GM13976 (cell line): ENCODE results near the gene MRPS35.

Experiments
- DNase-seq: peaks from one replicate; pipeline ENCODE4 v3.0.0; 2012; ENCODE audit warnings: low spot score
- in situ Hi-C: fragments of 300-500 bp; cut with MboI; formaldehyde crosslinking; loops from one replicate; pipeline ENCODE4 v1.12.0; 2022; ENCODE audit warnings: low sequenced_read_pairs, mixed read lengths, inconsistent platforms; ENCODE audit not compliant: unreplicated experiment
- TF ChIP-seq, protein P1 (sequence below): IDR thresholded peaks from 2 replicates; pipeline ENCODE4 v1.5.1; 2012; ENCODE audit warnings: borderline replicate concordance, mild to moderate bottlenecking; ENCODE audit not compliant: insufficient read depth; ENCODE audit errors: extremely low read depth, missing control alignments, control extremely low read depth

The MRPS35 gene

DNA sequence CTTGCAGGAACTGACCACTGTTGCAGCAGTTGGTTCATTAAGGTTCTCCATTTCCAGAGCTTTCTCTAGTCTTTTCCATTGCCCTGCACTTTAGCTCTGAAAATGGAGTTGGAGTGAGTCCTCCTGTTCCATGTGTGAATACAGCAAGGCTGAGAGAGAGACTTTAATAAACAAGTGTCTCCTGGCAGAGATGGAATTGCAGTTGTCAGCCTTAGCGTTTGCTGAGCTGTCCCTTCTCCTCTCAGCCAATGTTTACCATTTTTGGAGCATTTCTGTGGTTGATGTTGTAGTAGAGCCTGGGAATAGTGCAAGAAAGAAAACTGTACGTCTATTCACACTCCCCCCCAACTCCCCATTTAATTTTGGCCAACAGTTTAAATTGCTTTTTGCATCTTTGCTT lies 76.9 kb downstream of the MRPS35 start:
- in situ Hi-C loops = no loop called here
- DNase-seq = no peak
- TF ChIP-seq, protein P1, sequence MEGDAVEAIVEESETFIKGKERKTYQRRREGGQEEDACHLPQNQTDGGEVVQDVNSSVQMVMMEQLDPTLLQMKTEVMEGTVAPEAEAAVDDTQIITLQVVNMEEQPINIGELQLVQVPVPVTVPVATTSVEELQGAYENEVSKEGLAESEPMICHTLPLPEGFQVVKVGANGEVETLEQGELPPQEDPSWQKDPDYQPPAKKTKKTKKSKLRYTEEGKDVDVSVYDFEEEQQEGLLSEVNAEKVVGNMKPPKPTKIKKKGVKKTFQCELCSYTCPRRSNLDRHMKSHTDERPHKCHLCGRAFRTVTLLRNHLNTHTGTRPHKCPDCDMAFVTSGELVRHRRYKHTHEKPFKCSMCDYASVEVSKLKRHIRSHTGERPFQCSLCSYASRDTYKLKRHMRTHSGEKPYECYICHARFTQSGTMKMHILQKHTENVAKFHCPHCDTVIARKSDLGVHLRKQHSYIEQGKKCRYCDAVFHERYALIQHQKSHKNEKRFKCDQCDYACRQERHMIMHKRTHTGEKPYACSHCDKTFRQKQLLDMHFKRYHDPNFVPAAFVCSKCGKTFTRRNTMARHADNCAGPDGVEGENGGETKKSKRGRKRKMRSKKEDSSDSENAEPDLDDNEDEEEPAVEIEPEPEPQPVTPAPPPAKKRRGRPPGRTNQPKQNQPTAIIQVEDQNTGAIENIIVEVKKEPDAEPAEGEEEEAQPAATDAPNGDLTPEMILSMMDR = no peak

DNA sequence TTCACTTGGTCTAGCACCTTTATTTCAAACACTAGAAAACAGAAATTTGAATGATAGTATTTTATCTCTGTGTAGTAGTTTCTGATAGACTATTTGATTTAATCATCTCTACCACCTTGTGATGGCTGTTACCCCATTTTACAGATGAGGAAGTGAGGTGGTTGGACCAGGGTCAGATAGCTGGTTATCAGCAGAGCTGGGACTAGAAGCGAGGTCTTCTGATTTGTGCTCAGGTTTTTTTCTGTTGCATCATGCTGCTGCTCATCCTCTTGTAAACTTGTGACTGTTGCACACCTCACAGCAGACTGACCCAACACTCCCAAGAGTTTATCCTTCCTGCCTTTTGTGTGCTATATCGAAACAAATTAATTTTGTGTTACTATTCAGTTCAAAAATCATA lies 79.5 kb downstream of the MRPS35 start:
- in situ Hi-C loops = no loop called here
- TF ChIP-seq, protein P1 = no peak

DNA sequence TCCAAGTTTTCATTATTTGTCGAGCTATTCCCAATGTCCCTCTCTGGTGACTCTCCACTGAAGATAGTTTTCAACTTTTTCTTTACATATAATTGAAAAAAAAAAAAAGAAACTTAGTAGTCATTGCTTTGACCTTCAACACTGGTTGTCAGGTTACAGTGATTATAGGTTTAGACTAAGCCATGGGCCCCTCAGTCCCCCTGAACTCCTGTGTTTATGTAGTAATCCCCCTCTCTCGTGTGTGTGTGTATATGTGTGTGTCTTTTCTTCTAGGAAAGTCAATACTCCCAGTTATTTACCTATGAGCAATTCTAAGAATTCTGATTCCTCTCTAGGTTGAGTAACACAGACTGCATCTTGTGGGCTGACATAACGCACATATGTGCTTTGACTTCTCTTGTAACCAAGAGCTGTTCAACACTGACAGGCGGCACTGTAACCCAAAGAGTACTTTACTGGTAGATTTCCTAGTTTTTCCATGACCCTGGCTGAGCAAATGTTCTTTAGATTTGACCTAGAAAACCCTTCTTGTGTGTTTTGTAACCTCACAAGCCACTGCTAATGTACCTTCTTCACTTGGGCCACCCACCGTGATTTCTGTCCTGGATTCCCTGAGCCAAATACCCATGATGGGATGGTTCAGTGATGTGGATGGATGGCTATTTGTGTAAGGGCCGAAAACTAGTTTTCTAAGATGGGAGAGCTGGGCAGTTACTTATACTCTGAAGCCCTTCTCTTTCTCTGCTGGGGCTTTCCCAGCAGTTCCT lies 84.4 kb downstream of the MRPS35 start:
- DNase-seq = no peak
- in situ Hi-C loops = no loop called here
- TF ChIP-seq, protein P1 = no peak

More for the DNA sequence above, 79.5 kb downstream of the MRPS35 start:
- no peak for DNase-seq

DNA sequence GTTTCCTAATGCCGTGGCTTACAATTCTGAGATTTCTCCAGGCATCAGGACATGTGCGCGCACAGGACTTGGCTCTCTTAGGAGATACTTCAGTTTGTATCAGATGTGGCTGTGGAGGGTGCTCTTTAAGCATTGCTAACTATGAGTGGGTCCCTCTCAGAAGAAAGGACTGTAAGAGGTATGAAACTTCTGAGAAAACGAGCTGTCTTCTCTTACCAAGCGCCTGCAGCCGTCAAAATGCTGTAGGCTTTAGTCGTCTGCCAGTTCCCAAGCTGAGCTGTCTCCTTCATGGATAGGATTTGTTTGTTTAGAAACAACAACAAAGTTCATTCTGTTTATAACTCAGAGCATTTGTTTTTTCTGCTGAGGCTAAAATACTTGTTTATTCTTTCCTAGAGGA lies 85.5 kb downstream of the MRPS35 start:
- TF ChIP-seq, protein P1 = no peak
- DNase-seq = no peak
- in situ Hi-C loops = no loop called here

DNA sequence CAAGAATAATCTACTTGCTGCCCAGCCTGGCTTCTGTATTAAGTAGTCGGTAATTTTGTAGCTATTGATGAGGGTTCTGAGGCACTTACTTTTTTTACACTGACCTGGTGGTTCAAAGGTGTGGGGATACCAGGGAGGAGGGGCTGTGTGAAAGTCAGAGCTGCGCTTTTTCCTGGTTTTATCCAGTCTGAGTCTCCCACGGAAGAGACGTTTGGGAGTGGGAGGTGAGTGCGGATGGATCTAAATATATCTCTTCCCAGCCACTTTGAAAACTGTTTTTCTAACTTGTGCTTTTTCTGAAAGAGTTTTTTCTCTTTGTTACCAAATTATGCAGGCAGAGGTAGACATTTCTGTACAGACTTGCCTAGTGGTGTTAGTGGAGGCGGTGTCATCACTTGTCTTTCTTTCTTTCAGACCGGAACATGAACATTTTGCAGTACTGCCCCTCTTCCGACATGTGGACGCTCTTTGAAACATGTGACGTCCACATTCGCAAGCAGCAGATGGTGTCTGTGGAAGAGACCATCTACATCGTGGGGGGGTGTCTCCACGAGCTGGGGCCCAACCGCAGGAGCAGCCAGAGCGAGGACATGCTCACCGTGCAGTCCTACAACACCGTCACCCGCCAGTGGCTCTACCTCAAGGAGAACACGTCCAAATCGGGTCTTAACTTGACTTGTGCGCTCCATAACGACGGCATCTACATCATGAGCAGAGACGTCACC lies 86.8 kb downstream of the MRPS35 start:
- TF ChIP-seq, protein P1 = no peak
- in situ Hi-C loops = no loop called here
- no peak for DNase-seq

DNA sequence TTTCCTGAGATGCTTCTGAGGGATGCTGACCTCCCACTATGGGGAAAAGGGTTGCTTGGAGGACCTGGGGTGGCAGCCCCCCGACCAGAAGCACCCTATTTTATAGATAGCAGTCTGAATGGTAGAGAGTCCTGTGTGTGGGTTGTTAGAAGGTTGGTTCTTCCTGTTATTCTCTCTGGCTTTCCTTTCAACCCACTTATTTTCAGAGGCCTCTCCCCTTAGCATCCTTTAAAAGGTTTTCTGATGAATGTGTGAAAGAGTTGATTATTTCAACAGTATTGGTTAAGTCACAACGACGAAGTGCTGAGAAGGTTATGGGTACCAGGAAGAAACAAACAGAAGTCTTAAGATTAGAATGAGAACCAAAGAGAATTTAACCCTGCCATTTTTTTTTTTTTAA lies 90.2 kb downstream of the MRPS35 start:
- TF ChIP-seq, protein P1 = no peak
- in situ Hi-C loops = no loop called here

More for the DNA sequence above, 90.2 kb downstream of the MRPS35 start:
- DNase-seq = no peak
